NCI-H82 treated with DMSO at 0.1 percent for 48 hours (cell line): ENCODE measurements around the gene IMMT.

Source experiments
- DNase-seq: peaks from one replicate; lab custom pipeline; 2025; ENCODE audit not compliant: unreplicated experiment; lab: John Stamatoyannopoulos, UW

Gene IMMT

GRCh38 chr2:86094229-86094628 lies 101.0 kb downstream of the IMMT start:
- DNase-seq = no peak
